Colonic mucosa (tissue), 4 donors: ENCODE data around the gene KCNMB3. TPM values are rescaled to one million over a fixed set of nuclear protein-coding genes. Genes with fewer than 3 reads are reported as not detected.

Experiments
- DNase-seq: peaks from one replicate; pipeline ENCODE4 v3.0.0-alpha.2; 2020
- H3K27ac ChIP-seq: fragments of 200-600 bp; one replicate; pipeline ENCODE4 v1.8.0; 2021
- H3K27me3 ChIP-seq: fragments of 200-600 bp; one replicate; pipeline ENCODE4 v1.8.0; 2021
- H3K36me3 ChIP-seq: fragments of 200-600 bp; one replicate; pipeline ENCODE4 v1.8.0; 2021
- H3K4me1 ChIP-seq: fragments of 200-600 bp; one replicate; pipeline ENCODE4 v1.8.0; 2021; ENCODE audit warnings: mild to moderate bottlenecking
- H3K4me3 ChIP-seq: fragments of 200-600 bp; one replicate; pipeline ENCODE4 v1.8.0; 2021
- H3K9ac ChIP-seq, 2 donors: one replicate each; pipeline ENCODE4 v1.7.0; 2013; ENCODE audit warnings: control low read depth in 2 of 2, low read depth in 2 of 2, low read length in 2 of 2
- H3K9me3 ChIP-seq: fragments of 200-600 bp; one replicate; pipeline ENCODE4 v1.8.0; 2021
- intact Hi-C: fragments of 100-400 bp; cut with DNase I; formaldehyde crosslinking; loops from one replicate; pipeline ENCODE4 v1.14.1; 2022
- total RNA-seq, 2 donors: library from RNA; stranded (reverse); fragmentation: NEBNext Ultra II Directional in 1 of 2; extraction: Animal tissue kit (Norgen Biotek cat#: 25700) in 1 of 2; gene quantifications; one replicate each; pipeline ENCODE4 v1.2.1, GENCODE V29; 2021
- TF ChIP-seq, protein P1 (sequence below): fragments of 200-600 bp; IDR thresholded peaks from one replicate; pipeline ENCODE4 v1.8.0; 2022; ENCODE audit warnings: antibody characterized with exemption, mild to moderate bottlenecking
- donor health status: healthy.
- donor health status: DM: no; HTN: no; CAD: no.
- donor health status: DM: no; HTN: no; CAD: no.

Gene KCNMB3, protein sequence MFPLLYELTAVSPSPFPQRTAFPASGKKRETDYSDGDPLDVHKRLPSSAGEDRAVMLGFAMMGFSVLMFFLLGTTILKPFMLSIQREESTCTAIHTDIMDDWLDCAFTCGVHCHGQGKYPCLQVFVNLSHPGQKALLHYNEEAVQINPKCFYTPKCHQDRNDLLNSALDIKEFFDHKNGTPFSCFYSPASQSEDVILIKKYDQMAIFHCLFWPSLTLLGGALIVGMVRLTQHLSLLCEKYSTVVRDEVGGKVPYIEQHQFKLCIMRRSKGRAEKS
- 1 to 10 TPM; 1.5 to 1.7 TPM for total RNA-seq

DNA sequence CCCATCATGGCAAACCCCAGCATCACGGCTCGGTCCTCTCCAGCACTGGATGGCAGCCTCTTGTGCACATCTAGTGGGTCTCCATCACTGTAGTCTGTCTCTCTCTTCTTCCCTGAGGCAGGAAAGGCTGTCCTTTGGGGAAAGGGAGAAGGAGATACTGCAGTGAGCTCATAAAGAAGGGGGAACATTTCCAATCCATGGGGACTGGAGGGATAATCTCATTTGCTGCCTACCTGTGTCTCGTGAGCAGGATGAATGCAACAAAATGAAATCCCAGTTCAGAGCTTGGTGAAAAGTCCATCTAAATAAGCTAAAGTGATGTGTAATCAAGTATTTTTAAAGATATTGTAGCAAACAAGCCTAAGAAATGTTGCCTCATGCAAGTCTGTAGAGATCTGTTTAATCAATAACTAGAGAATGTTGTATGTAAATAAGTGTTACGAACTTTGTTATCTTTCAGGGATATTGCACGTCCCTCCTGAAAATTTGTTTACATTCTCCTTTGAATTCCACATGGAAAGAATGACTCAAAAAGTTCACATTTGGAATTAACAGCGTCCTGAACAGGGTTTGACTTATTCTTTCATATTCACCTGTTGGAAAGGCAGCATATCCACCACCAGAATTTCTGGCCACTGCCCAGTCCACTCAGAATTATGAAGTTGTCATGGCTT, at the start of gene KCNMB3:
KCNMB3 (minus strand) TSS at position 312 of the 674 bp plus-strand sequence; CDS start at position 188, 124 bp downstream.
- Histone ChIP-seq H3K4me3 (no peak within 1 kb of the TSS), H3K4me1 (no peaks in the 10 kb centered on the region), H3K9ac (no peak within 1 kb of the TSS), H3K9me3 (no peaks in the 10 kb centered on the region), H3K27me3 (no peaks in the 10 kb centered on the region), H3K36me3 (no peaks in the 10 kb centered on the region), H3K27ac (no peak within 1 kb of the TSS)
- intact Hi-C loops = no loop called here
- no peak for DNase-seq
- TF ChIP-seq, protein P1, sequence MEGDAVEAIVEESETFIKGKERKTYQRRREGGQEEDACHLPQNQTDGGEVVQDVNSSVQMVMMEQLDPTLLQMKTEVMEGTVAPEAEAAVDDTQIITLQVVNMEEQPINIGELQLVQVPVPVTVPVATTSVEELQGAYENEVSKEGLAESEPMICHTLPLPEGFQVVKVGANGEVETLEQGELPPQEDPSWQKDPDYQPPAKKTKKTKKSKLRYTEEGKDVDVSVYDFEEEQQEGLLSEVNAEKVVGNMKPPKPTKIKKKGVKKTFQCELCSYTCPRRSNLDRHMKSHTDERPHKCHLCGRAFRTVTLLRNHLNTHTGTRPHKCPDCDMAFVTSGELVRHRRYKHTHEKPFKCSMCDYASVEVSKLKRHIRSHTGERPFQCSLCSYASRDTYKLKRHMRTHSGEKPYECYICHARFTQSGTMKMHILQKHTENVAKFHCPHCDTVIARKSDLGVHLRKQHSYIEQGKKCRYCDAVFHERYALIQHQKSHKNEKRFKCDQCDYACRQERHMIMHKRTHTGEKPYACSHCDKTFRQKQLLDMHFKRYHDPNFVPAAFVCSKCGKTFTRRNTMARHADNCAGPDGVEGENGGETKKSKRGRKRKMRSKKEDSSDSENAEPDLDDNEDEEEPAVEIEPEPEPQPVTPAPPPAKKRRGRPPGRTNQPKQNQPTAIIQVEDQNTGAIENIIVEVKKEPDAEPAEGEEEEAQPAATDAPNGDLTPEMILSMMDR = no peak

DNA sequence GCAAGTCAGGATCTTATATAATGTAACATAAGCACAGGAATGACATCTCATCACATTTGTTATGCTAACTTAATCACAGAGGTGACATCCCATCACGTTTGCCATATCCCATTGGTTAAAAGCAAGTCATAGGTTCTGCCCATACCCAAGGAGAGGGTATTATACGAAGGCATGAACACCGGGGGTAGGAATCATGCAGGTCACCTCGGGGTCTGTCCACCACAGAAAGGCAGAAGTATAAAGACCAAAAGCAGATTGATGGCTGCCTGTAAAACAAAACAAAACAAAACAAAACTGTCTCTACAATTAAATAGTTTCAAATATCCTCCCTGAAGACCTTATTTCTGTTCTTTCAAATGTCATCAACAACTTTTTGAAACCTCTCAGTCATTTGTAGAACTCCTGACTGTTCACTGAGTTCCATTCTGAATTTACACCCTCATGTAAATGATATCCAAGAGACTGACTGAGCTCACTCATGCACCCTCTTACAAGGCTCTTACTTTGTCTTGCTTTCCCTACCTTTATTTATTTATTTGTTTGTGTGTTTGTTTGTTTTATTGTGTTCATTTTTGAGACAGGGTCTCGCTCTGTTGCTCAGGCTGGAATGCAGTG, 49.2 kb upstream of the KCNMB3 start:
- no peaks in the 10 kb centered on the region for H3K36me3 ChIP-seq
- TF ChIP-seq, protein P1 = no peak
- intact Hi-C loops = no loop called here

DNA sequence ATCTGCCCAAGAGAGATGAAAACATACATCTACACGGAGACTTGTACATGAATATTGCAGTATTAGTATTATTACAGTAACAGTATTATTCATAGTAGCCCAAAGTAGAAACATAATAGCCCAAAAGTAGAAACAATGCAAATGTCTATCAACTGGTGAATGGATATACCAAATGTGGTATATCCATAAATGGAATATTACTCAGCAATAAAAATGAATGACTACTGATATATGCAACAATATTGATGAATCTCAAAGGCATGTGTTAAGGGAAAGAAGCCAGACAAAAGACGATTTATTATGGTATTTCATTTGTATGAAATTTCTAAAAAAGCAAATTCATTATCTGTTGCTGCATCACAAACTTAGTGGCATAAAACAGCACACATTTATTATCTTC, 48.4 kb upstream of the KCNMB3 start:
- Histone ChIP-seq H3K9me3 (no peaks in the 10 kb centered on the region), H3K27ac (no peak overlapping the region), H3K9ac (no peak overlapping the region), H3K36me3 (no peaks in the 10 kb centered on the region), H3K4me3 (no peak overlapping the region), H3K27me3 (no peaks in the 10 kb centered on the region), H3K4me1 (no peaks in the 10 kb centered on the region)
- DNase-seq = no peak
- TF ChIP-seq, protein P1 = no peak
- intact Hi-C loops = no loop called here

More for the DNA sequence above, 49.2 kb upstream of the KCNMB3 start:
- H3K4me1 ChIP-seq = no peaks in the 10 kb centered on the region
- DNase-seq = no peak
- H3K27me3 ChIP-seq = no peaks in the 10 kb centered on the region
- H3K9ac ChIP-seq = no peak overlapping the region
- H3K4me3 ChIP-seq = no peak overlapping the region
- H3K27ac ChIP-seq = no peak overlapping the region
- no peaks in the 10 kb centered on the region for H3K9me3 ChIP-seq

DNA sequence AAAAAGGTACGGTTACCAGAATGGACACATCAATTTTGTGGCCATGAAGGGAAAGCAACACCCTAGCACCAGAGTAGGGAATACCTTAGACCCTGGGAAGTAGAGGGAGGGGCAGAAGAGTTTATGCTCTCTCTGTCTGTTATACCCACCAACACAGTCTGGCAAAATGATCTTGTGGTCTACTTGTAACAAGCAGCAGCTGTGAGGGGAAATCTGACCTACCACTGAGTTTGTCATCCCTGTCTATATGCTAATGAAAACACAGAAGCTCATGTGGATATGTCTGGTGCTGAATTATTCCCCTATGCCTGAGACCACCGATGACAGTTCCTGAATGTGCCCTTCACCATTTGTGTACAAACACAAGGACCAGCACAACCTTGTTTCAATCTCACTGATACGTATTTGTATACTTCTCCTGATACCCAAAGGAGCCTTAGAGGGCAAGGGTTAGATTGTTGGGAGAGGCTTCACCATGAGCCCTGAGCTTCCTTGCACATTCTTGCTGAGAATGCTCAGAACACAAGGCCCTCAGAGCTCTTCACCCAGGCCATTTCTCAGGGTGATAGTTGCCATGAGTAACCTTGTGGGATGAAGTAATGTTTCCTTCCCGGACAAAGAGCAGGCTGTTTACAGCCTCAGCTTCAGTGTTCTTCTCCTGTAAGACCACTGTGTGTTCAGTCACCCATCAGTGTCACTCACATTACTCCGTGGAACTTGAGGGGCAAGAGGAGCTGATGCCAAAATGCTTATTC, 47.2 kb upstream of the KCNMB3 start:
- H3K9me3 ChIP-seq = no peaks in the 10 kb centered on the region
- no peak overlapping the region for H3K27ac ChIP-seq
- no peaks in the 10 kb centered on the region for H3K4me1 ChIP-seq
- no peaks in the 10 kb centered on the region for H3K27me3 ChIP-seq
- DNase-seq = no peak
- H3K36me3 ChIP-seq = no peaks in the 10 kb centered on the region
- no peak overlapping the region for H3K4me3 ChIP-seq
- TF ChIP-seq, protein P1 = no peak
- no peak overlapping the region for H3K9ac ChIP-seq
- intact Hi-C loops = no loop called here

DNA sequence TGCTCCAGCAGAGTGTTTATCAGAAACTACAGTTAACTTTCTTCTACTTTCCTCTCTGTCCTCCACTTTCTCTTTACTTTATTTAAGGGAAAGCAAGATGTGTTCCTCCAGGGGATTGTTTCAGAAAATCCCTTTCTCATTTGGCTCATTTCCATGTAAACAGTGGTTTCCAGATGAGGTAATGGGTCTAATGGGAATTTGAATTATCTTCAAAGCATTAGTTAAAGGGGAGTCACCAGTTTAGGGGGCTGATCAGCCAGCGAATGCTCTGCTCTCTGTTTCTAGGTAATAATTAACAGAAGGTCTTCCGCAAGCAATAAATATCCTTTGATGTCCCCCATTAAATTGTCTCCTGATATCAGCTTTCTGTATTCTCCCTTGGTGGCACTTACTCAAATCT, 41.5 kb upstream of the KCNMB3 start:
- Histone ChIP-seq H3K4me3 (no peak overlapping the region), H3K36me3 (no peaks in the 10 kb centered on the region), H3K4me1 (no peaks in the 10 kb centered on the region), H3K27me3 (no peaks in the 10 kb centered on the region), H3K27ac (no peak overlapping the region), H3K9me3 (no peaks in the 10 kb centered on the region), H3K9ac (no peak overlapping the region)
- no peak for DNase-seq
- TF ChIP-seq, protein P1 = no peak
- intact Hi-C loops = no loop called here
